Endothelial cell of hepatic sinusoid (primary cell): ENCODE data around the gene TRNAU1AP.
"Not testable (repeated sequence)": the region's sequence is repeated elsewhere in the genome, so short reads cannot be mapped to it uniquely, and the experiment has no call there.

ENCODE experiments used
- in situ Hi-C: cut with HindIII; loops from 2 replicates; pipeline ENCODE4 v1.10.0; 2017; ENCODE audit warnings: low sequenced_read_pairs

The TRNAU1AP gene

GRCh38 chr1:28573564-28573963, 20.7 kb downstream of the TRNAU1AP start:
- in situ Hi-C loops = no loop called here

- in situ Hi-C loops = no loop called here
Measured at GRCh38 chr1:28577052-28577678, 24.3 kb downstream of the TRNAU1AP start.

GRCh38 chr1:28577738-28578536, 25.1 kb downstream of the TRNAU1AP start:
- in situ Hi-C loops = no loop called here

- in situ Hi-C loops = no loop called here
Measured at GRCh38 chr1:28578696-28579218, 25.9 kb downstream of the TRNAU1AP start.

GRCh38 chr1:28579401-28579800, 26.5 kb downstream of the TRNAU1AP start:
- in situ Hi-C loops = no loop called here

- in situ Hi-C loops = no loop called here
Measured at GRCh38 chr1:28580722-28581530, 28.0 kb downstream of the TRNAU1AP start.

GRCh38 chr1:28581531-28582247, 28.8 kb downstream of the TRNAU1AP start:
- in situ Hi-C loops = no loop called here

GRCh38 chr1:28582248-28582615, 29.3 kb downstream of the TRNAU1AP start:
- in situ Hi-C loops = no loop called here

- in situ Hi-C loops = not testable (repeated sequence)
Measured at GRCh38 chr1:28586585-28587391, 33.9 kb downstream of the TRNAU1AP start.

GRCh38 chr1:28591708-28592320, 38.9 kb downstream of the TRNAU1AP start, which contains the start of gene RAB42:
Gene RAB42 (plus strand): TSS chr1:28592265. CDS start chr1:28592512, 247 bp downstream.
- in situ Hi-C loops = no loop called here

GRCh38 chr1:28592321-28593071, 39.6 kb downstream of the TRNAU1AP start:
- in situ Hi-C loops = no loop called here

- in situ Hi-C loops = not testable (repeated sequence)
Measured at GRCh38 chr1:28593988-28594356, 41.1 kb downstream of the TRNAU1AP start.

- in situ Hi-C loops = not testable (repeated sequence)
Measured at GRCh38 chr1:28594686-28595411, 42.0 kb downstream of the TRNAU1AP start.

- in situ Hi-C loops = no loop called here
Measured at GRCh38 chr1:28595412-28596191, 42.7 kb downstream of the TRNAU1AP start.

- in situ Hi-C loops = not testable (repeated sequence)
Measured at GRCh38 chr1:28596276-28596675, 43.4 kb downstream of the TRNAU1AP start.

GRCh38 chr1:28601696-28602095, 48.8 kb downstream of the TRNAU1AP start:
- in situ Hi-C loops = loop anchor here (5.0 to 10.0 kb wide), 4 partner anchors 39 to 349 kb away; no protein-coding TSS in a partner anchor
